ENCODE results near the gene TUFM.
"Not testable (repeated sequence)": the region's sequence is repeated elsewhere in the genome, so short reads cannot be mapped to it uniquely, and the experiment has no call there.

Gene TUFM

GRCh38 chr16:28883221-28883996, 37.3 kb upstream of the TUFM start:
- no peak overlapping the region for H3K27ac ChIP-seq
- TF ChIP-seq CTCF (IDR thresholded peaks at IDR 0.05) (no peak), ZFX (IDR thresholded peaks at IDR 0.05; ENCODE audit: borderline replicate concordance) (no peak)

GRCh38 chr16:28882551-28883160, 36.5 kb upstream of the TUFM start:
- TF ChIP-seq ZFX (IDR thresholded peaks at IDR 0.05; ENCODE audit: borderline replicate concordance) (no peak), CTCF (IDR thresholded peaks at IDR 0.05) (no peak)
- H3K27ac ChIP-seq = no peak overlapping the region

GRCh38 chr16:28881565-28881964, 35.4 kb upstream of the TUFM start:
- H3K27ac ChIP-seq = not testable (repeated sequence)

- no peak overlapping the region for H3K27ac ChIP-seq
- TF ChIP-seq CTCF (IDR thresholded peaks at IDR 0.05) (no peak), ZFX (IDR thresholded peaks at IDR 0.05; ENCODE audit: borderline replicate concordance) (no peak)
Observed at GRCh38 chr16:28880955-28881354, 34.8 kb upstream of the TUFM start.

DNA sequence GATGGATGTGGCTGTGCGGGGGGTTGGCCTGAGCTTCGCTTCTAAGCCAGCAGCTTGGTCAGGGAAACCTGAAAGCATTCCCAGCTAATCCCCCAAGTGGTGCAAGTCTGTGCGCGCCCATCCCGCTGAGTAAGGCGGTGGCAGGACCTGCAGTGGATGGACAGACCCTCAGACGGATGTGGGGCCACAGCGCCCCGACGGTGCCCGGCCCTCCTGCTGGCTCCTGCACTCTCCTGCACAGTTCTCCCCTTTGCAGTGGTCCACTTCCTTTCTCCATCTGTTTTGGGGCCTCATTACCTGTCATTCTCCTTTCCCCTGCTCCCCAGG, 34.4 kb upstream of the TUFM start:
- H3K27ac ChIP-seq = peak overlapping the region; percentile 66
- TF ChIP-seq CTCF (IDR thresholded peaks at IDR 0.05) (no peak), ZFX (IDR thresholded peaks at IDR 0.05; ENCODE audit: borderline replicate concordance) (no peak)

DNA sequence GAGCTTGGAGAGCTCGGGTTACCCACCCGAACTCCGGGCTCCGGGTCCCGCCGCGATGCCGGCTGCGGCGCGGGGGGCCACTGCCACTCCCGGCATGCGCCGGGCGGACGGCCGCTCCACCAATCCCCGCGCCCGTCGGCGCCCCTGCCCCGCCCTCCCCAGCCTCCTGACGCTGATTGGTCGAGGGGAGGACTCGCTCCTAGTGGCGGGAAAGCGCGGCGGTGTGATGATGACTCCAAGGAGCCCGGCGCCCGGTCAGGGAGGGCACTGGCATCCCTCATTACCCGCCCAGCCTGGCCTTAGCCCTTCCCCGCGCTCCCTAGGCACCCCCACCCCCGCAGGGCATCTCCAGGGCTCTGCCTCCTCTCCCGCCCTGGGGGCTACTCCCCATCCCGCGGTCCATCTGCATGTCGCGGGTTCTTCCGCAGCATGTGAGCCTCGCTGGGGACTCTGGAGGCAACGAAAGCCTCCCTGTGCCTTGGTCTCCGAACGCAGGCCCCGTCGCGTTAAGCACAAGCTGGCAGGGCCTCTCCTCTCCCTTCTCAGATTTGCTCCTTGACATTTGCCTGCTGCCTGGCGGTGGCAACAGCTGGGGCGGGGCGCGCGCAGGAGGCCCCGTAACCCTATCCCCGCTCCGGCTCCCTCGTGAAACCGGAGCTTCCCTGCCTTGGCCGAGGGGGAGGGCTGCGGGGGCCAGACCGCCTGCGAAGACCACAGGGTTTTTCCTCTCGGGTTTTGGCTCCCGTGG, 33.9 kb upstream of the TUFM start:
- H3K27ac ChIP-seq = peak overlapping the region; percentile 66

More for the DNA sequence above, 33.9 kb upstream of the TUFM start:
- TF ChIP-seq ZFX (IDR thresholded peaks at IDR 0.05; ENCODE audit: borderline replicate concordance) (no peak), CTCF (IDR thresholded peaks at IDR 0.05) (no peak)

Measured in 22Rv1 (cell line).